GM13977 (cell line): Measurements from ENCODE around the gene KDM4C.

Experiments
- DNase-seq: peaks from one replicate; pipeline ENCODE4 v3.0.0; 2012; ENCODE audit warnings: low spot score
- CTCF ChIP-seq: IDR thresholded peaks from 2 replicates; pipeline ENCODE4 v1.5.1; 2012; ENCODE audit warnings: mild to moderate bottlenecking, control low read depth; ENCODE audit not compliant: insufficient read depth; ENCODE audit errors: extremely low read depth, missing control alignments
- in situ Hi-C: fragments of 300-500 bp; cut with MboI; formaldehyde crosslinking; loops from one replicate; pipeline ENCODE4 v1.12.0; 2022; ENCODE audit warnings: low sequenced_read_pairs, low pct_unique_long_range_greater_than_20kb, mixed read lengths, inconsistent platforms; ENCODE audit not compliant: unreplicated experiment

Gene KDM4C

GRCh38 chr9:7003861-7004260 lies 246.1 kb downstream of the KDM4C start:
- TF ChIP-seq CTCF, result no peak
- no peak for DNase-seq
- in situ Hi-C loops, result no loop called here

GRCh38 chr9:7006417-7006816 lies 248.6 kb downstream of the KDM4C start:
- DNase-seq, result no peak
- in situ Hi-C loops, result no loop called here
- no peak for TF ChIP-seq CTCF

GRCh38 chr9:7008411-7008810 lies 250.6 kb downstream of the KDM4C start:
- no peak for DNase-seq
- TF ChIP-seq CTCF, result no peak
- in situ Hi-C loops, result no loop called here

GRCh38 chr9:7009065-7009464 lies 251.3 kb downstream of the KDM4C start:
- TF ChIP-seq CTCF, result no peak
- in situ Hi-C loops, result no loop called here
- no peak for DNase-seq

- no peak for DNase-seq
Measured at GRCh38 chr9:7011395-7012067, 253.8 kb downstream of the KDM4C start.

GRCh38 chr9:7027996-7028395 lies 270.2 kb downstream of the KDM4C start:
- DNase-seq, result no peak
- in situ Hi-C loops, result no loop called here
- no peak for TF ChIP-seq CTCF

More at GRCh38 chr9:7011395-7012067, 253.8 kb downstream of the KDM4C start:
- in situ Hi-C loops, result no loop called here
- TF ChIP-seq CTCF, result no peak
